RPMI8226 (cell line): Measurements from ENCODE around the gene MYZAP.
A peak's percentile ranks its signal among the peaks of the same experiment; 100 is the strongest.

Experiments
- DNase-seq: peaks from one replicate; pipeline ENCODE4 v3.0.0-alpha.2; 2015

The MYZAP gene

DNA sequence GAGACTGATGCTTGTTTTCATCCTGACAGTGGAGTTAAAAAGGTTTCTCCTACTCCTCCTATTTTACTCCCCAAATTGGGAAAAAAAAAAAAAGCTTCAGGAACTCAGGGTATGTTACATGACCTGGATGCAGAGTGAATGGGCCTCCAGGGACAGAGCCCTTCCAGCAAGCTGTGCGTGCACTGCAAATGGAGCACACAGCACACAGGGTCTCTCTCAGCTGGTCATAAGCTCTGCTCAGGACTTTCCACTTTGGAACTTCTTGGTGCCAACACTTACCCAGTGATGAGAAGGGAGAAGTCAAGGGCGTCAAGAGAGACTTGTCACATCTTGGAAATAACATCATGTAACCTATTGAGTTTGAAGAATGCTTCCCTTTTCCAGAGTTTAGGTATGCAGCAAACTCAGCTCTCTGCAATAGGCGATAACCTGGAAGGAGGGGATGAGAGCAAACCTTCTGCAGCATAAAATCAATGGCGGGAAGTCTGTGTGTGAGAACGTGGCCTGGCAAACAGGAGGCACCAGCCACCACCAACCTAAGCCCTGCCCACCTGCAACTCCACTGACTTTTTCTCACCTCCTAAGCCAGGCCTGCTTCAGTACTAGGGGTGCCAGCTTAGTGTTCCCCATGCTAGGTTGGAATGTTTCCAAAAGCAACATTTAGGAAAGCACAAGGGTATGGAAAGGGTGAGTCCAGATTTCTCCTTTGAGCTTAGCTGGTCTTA is 39.8 kb downstream of the MYZAP start:
- DNase-seq = no peak

DNA sequence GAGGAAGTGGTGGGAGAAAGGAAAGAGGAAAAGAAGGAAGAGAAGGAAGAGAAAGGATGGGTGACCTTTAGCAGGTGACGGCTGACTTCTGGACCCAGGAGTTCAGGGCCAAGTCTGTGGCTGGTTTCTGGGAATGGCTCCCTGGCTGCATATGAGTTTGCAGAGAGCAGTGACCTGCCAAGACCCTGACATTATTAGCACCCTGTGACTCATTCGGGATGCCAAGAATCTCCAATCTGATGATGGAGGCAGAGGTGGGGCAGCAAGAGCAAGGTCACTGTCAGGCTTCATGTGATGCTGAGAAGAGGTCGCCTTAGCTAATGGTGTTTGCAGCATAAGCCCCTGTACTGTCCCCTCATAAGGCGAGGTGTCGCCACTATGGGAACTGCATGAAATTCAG is 42.6 kb downstream of the MYZAP start:
- no peak for DNase-seq

DNA sequence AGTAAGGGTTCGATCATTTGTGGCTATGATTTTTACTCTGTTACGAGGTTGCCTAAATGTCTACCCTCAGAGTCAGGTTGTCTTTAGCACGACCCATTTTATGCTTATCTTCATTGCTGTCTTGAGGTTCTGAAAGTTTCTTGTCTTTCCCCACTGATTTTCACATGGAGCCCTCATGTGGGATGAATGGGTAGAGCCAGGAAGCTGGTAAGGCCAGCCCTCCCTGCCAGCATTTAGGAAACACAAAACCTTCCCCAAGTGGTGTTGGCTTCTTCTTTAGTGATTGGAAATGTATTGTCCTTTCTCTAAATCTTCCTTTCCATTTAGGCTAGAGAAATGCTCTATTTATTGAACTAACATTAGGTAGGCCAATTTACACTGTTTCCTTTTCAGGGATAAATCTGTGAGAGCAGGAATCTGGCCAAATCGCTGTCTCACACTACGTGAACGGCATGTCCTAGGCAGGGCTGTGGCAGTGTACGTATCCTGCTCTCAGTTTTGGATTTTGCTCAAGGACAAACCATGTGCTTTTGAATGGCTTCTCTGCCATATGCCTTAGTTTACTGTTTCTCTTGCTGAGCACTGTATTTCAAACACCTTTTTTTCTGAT is 43.7 kb downstream of the MYZAP start:
- no peak for DNase-seq

DNA sequence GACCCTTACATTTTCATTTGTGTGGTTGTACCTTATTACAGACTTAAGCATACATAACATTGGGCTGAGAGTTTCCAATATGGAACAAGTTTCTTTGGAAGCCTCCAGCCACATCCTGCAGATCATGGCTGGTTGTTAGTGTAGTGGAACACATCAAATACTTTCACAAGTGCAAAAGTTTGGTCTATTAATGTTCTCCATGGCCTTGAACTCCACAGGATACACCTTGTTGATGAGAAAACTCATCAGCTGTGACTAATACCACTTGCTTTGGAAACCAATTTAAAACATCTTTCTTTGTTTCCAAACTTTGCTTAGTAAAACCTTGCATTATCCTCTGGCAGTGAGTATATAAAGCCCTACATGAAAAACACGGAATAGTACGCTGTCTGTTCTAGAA is 46.1 kb downstream of the MYZAP start:
- no peak for DNase-seq

DNA sequence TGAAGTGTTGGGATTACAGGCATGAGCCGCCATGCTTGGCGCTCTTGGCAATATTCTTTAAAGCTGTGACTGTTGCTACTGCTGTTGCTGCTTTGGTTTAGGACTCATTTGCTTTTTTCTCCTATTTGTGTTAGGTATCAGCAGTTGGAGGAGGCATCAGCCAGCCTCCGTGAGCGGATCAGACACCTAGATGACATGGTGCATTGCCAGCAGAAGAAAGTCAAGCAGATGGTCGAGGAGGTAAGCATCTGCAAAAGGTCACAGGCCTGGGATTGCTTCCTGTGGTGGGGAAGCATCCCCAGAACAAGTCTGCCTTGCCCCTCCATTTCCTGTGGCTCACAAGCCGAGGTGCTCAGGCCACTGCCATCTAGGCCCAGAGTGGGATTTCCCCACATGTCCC is 47.6 kb downstream of the MYZAP start:
- DNase-seq = no peak

DNA sequence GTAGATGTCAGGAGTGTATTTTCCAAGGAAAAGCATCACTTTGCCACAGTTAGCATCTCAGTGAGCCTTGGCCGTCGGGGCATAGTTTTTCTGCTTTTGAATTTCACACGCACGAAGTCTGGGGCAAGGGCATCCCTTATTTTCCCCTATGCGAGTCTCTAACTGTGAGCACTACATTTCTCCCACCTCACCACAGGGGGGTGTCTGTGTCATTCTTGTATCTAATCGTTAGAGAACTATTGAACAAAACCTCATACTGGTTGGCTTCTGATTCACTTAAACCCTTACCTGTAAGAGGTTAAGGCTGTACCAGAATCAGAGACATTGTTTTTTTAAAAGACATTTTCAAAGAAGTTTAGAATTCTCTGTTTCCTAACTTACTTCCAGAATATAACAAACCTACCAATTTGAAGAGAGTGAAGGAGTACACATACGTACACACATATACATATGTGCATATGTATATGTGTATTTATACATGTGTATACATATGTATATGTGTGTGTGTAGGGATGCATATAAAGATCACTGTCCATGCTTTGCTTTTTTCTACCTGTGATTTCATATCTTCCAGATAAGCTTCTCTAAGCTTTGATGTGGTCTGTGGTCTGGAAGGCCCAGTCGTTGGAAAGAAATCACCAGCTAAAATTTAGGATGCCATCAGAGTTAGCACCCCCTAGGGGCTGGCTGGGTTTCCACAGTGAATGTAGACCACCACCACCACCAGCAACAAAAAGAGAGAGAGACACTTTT is 49.4 kb downstream of the MYZAP start:
- peak; percentile 35 for DNase-seq

DNA sequence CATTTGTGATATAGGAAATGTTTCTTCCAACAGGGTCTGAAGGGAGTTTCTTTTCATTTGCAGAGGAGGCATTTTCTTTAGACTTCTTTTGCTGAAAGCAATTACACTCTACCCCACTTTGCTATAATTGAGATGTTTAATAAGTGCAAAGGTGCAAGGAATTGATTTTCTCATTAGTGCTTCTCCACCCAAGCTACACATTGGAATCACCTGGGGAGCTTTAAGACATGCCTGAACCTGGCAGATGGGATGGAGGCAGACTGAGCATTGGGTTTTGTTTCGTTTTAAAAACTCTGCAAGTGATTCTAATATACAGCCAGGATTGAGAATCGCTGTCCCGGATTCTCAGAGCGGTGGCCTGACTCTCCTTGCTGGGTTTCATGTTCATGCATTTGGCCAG is 52.1 kb downstream of the MYZAP start:
- no peak for DNase-seq

DNA sequence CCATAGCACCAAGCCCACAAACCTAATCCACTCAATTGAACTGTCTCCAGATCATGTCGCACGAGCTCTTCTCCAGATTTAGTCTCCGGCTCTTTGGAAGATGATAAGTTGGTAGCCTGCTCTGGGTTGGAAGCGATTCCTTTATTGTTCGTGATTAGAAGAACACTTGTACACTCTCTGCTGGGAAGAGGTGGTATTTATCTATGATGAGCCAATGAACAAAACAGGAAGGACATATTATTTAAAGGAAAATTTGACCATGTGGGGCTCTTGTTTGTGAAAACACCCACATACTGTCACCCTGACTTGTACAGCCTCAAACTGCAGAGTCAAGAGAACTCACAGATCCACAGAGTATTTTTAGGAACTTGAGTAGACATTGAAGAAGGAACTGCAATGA is 54.4 kb downstream of the MYZAP start:
- no peak for DNase-seq

DNA sequence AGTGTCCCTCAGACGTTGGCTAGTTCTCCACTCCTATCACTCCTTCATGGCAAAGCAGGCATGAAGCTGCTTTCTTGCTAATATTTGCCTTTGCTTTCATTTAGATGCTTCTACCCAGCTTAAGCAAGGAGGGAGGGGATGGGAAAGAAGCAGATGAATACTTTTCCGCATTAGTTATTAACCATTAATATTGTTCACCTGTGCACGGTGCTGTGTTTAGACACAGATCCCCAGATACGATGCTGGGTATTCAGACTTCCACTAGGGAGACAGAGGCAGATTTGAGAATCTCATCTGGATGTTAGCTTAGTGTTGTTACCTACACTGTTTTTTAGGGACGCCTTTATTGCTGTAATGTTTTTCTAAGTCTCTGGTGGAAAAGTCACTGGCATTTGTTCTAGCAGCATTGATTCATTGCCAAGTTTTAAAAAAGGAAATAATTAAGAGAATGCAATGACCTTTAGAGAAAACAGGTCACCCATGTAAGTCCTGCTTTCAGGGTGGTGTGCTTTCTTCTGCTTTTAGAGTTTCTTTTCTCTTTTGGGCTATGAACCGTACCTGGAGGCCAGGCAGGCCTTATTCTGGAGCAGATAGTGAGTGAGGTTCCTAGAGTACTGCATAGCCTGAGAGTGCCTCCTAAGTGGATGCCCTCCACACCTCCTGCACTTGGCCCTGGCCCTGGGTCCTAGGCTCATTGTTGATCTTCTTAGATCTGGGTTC is 55.5 kb downstream of the MYZAP start:
- no peak for DNase-seq

DNA sequence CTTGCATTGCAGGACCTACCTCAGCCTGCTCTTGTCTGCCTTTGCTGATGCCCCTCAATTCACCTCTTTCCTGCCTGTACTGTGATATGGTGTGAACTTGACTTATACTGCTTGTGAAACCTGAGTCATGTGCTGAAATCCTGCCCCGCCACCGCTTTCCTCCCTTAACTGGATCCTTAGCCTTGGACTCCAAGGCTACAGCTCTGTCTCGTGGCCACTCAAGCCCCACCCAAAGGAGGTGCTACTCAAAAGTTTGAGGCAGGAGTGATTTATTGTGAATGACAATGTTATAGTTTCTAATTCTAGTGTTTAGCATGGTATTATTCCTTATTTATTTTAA is 56.1 kb downstream of the MYZAP start:
- DNase-seq = no peak

DNA sequence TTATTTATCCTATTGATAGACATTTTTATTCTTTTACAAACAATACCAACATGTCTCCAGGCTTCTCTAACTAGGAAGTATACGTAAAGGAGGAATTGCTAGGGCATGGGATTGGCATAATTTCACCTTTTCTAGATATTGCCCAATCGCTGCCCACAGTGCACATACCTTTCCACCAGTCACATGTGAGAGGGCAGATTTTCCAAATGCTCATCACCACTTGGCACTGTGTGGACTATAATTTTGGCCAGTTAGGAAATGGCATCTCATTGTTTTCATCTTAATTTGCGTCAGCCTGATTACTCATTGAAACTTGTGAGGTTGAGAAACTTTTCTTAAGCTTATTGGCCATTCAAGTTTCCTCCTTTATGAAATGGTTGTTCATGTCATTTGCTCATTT is 57.4 kb downstream of the MYZAP start:
- no peak for DNase-seq

DNA sequence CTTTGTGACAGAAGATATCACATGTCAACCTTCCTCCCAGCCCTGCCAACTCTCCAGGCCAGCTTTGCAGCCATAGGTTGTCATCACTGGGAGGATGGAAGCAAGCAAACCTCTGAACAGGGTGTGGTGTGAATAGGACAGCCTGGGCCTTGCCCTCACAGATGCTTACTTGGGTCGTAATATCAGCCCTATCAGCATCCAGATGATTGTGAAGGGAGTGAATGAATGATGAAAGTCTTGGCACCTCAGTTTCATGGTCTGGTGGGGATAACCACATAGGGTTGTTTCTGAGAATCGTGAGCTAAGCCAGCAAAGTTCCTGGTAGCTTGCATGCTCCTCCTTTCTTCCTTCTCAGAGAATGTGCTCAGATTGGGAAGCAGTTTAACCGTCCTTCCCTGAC is 59.7 kb downstream of the MYZAP start:
- no peak for DNase-seq

DNA sequence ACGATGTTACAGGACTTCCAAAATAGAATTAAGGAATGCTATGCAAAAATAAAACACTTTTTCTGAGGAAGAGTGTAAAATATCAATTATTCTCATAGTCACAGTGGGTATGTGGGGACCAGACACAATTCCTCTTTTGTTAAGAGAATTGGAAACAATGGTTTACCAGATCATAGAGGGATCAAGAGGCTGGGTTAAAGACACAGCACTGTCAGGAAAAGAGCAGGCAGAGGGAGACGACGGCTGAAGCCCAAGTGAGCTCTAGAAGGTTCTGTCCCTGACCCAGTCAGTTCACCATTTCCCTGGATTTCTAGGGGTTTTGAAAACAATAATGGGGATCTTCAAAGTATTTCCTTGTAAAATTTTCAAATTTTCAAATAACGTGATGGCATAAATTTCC is 60.8 kb downstream of the MYZAP start:
- DNase-seq = no peak

DNA sequence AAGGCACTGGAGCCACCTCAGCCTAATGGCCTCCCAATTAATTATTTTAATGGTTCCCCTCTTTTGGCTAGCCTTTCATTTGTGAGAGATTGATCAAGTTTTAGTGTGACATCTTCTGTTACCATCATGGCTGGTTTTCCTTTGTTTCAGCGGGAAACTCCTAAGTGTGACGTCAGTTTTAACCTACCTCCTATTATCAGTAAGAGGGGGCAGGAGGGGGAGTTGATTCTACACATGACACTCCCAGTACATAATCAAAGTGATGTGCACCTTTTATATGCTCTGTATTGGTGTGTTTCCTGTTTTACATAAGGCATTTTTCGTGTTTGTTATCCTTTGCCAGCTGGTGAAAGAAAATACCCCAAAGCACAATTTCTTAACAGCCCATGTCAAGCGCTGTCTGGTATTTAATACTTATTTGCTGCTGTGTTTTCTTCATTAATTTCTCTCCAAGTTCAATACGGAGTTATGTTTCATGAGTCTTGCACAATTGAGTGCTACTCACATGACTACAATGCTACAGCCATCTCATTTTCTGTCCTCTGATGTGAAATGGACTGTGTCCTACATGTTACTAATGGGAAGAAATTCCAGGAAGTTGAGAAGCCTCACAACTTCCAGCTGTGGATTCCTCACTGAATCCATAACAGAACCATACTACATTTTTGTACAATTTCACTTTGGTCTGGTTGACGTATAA is 62.6 kb downstream of the MYZAP start:
- DNase-seq = no peak

DNA sequence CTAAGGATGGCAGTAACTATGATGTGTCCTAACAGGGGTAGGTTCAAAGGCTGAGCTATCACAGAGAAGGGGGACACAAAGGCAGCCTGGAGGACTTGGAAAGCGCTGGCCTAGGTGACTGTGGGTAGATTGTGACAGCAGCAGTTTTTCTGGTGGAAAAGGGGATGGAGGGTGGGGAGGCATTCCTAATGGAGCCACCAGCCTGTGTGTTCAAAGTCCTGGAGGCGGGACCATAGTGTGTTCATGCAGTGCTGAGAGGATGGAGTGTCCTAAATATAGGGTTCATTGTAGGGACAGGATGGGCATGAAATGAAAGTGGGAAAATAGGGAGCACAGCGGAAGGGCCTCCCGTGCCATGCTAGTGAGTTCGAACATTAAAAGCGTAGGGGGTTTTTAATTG is 63.3 kb downstream of the MYZAP start:
- DNase-seq = no peak

DNA sequence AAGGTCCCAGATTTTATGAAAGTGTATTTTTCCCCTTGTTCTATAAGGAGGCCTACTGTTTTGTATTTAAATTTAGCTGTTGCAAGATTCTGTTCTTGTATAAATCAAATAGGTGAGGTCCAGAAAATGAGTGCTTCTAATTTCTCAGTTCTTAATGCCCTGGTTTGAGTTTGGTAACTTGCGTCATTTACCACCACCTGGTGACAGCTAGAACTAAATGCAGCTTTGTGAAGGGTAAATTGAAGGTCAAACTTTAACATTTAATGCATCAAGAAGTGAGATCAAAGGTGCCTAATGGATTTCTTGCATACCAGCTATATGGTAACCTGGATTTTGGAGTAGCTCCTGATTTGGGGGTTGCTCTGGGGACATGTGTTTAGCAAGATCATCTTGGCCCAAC is 64.1 kb downstream of the MYZAP start:
- no peak for DNase-seq

DNA sequence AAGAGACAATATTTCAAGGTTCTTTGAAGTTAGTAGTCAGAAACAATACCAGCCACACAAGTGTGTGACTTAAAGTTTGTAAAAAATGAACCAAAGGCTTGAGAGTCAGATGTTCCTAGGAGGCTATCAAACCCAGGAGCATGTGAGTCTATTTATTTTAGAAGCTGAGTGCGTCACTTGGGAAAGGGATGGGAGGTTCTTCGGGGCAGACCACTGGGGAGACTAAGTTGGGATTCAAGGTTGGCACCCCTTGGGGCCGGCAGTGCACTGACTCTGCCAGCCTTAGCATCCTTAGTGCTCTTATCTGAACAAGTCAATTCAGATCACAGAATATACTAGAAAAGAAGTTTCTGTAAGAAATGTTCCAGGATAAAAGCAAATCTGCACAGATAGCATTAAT is 64.7 kb downstream of the MYZAP start:
- no peak for DNase-seq

DNA sequence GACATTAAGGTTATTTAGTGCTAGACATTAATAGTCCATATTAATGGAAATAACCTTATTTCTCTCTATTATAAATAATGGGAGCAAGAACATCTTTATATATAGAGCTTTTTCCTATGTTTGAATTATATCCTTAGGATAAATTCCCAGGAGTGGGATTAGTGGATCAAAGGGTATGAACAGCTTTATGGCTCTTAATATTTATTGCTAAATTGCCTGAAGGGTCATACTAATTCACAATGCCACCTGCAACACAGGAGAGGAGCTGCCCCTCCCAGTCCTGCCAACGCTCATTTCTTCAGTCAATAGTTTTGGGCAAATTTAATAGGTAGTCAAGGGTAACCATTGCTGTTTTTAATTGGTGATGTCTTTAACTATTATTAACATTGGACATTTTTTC is 65.9 kb downstream of the MYZAP start:
- no peak for DNase-seq

DNA sequence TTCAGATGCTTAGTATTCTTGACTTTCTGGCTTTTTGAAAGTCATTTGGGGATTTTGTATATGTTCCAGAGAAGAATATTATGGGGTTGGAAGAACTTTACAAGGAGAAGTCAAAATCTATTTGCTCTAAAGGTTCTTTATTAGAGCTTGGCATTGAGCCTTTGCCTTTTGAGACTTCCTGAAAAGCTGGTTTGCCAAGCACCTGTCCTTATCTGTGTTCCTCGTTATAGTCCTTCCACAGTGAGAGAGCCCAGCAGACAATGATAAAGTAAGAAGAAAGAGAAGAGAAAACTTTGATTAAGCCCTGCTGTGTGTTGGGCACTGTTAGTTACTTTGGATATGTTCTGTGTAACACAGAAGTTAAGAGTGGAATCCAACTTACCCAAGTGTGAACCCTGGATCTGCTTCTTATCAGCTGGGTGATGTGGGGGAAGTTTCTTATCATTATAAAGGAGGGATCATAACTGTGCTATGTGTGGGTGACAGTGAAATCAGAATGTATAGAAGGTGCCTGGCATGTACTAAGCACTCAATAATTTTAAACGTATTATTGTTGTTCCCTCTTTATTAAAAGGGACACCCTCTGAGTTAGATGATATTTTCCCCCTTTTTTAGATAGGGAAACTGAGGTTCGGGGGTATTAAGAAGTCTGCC is 70.5 kb downstream of the MYZAP start:
- no peak for DNase-seq

DNA sequence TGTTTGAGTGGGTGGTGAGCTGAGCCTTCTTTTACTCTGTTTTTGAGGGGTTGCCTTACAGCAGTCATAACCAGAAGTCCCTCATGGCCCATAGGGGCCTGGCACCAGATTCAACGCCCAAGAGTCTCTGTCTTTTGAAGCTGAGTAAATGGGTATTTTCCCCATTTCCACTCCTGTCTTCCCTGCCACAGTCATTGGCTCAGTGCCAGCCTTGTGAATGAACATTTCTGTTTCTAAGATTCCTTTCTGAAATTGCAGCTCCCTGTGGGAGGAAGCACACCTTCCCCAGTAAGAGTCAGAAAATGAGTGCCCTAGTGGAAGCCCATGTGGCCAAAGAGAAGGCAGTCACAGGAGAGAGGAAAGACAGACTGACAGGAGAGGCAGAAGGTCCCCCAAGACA is 71.1 kb downstream of the MYZAP start:
- no peak for DNase-seq

DNA sequence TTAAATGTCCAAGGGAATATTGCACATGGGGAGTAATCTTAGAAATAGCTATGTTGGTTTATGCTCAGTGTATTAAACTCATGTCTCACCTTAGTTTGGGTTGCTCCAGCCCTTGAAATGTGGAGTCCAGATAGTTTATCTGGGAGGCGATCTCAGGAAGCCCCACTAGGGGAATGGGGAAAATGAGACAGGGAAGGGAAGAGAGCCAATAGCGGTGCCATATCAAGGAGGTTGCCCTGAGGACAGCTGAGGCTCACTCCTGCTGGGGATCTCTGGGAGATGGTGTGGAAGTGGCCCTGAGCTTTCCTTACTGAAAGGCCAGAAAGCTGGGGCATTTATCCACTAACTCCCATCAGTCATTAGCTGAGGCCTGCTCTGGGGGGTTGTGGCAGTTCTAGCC is 71.6 kb downstream of the MYZAP start:
- DNase-seq = no peak

DNA sequence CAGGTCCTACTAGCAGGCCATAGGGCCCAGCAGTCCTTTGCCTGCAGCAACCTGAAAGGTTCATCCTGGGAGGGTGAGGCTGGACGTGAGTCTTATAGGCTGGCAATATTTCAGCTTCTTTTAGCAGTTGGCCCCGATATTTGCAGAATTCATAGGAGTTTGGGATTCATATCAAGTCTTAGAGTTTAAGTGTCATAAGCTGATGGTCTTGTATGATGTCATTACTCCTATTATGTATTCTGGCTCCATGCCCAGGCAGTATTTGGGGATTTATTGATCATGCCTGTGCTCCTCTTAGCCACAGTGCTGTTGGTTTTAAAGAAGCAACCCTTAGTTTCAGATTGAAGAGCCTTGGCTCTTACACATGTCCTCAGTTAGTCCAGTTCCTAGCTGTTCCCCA is 73.5 kb downstream of the MYZAP start:
- DNase-seq = no peak

DNA sequence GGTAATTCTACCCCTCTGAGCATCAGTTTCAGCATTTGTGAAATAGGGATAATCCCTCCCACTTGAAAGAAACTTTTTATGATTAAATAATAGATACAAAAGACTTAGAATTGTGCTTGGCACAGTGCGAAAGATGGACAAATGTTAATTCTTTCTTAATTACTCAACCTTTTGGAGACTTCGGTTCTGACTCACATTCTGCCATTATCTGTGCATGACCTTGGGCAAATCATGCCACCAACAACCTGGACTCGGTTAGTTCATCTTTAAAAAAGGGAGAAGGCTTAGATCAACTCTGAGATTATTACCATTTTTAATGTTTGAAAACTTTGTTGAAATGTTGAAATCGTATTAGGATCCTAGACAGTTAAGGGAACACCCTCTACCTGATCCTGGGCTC is 74.2 kb downstream of the MYZAP start:
- DNase-seq = no peak
